ENCODE data around the gene KRTAP4-2. TPM values are rescaled to one million over a fixed set of nuclear protein-coding genes. Genes with fewer than 3 reads are reported as not detected.

KRTAP4-2 gene
- total and polyA plus RNA-seq, 2 donors (not counting 1 experiment from before 2014, with no cell fraction given) = not detected

GRCh38 chr17:41215681-41216080 lies 37.7 kb upstream of the KRTAP4-2 start:
- Histone ChIP-seq H3K27me3 (replicated peaks in 1 of 4; ENCODE audit: control extremely low read depth in 1 of 4, control insufficient read depth in 3 of 4, insufficient read depth in 4 of 4, low read length in 3 of 4) (peaks cover 0 to 8% (median 0%) of the 10 kb centered on the region in 4 experiments), H3K4me1 (ENCODE audit: control insufficient read depth in 2 of 2, insufficient read depth in 2 of 2, low read length in 2 of 2) (peaks cover 0 to 4% of the 10 kb centered on the region in 2 donors), H3K9me3 (ENCODE audit: control extremely low read depth in 1 of 3, control insufficient read depth in 2 of 3, insufficient read depth in 1 of 3, low read length in 2 of 3) (peaks cover 0 to 4% (median 1%) of the 10 kb centered on the region in 3 donors), H3K27ac (ENCODE audit: low read length in 2 of 2) (no peak overlapping the region), H3K9ac (ENCODE audit: low read length) (no peak overlapping the region), H2AFZ (ENCODE audit: insufficient read depth, low read depth, low read length, poor library complexity, severe bottlenecking) (no peak overlapping the region), H3K4me2 (replicated peaks; ENCODE audit: low read depth, low read length, poor library complexity, severe bottlenecking) (no peak overlapping the region), H3K79me2 (ENCODE audit: control insufficient read depth, insufficient read depth, low read length) (no peaks in the 10 kb centered on the region), H3K36me3 (replicated peaks in 1 of 2; ENCODE audit: control extremely low read depth in 1 of 2, control insufficient read depth in 1 of 2, extremely low read depth in 1 of 2, insufficient read depth in 2 of 2, low read length in 1 of 2) (no peaks in the 10 kb centered on the region), H4K20me1 (ENCODE audit: control insufficient read depth, insufficient read depth, low read length, poor library complexity, severe bottlenecking) (no peaks in the 10 kb centered on the region), H3K4me3 (ENCODE audit: control extremely low read depth in 1 of 5, extremely low read depth in 1 of 5, insufficient read depth in 1 of 5, low read depth in 2 of 5, low read length in 4 of 5) (no peak overlapping the region)
- H3K27ac Mint-ChIP-seq = no peak overlapping the region
- H3K4me3 Mint-ChIP-seq = no peak overlapping the region
- H3K9me3 Mint-ChIP-seq (ENCODE audit: insufficient read depth) = no peaks in the 10 kb centered on the region
- POLR2A ChIA-PET = no interaction called here
- WGBS (ENCODE audit: insufficient coverage) = 100% methylated on average over 1 of the region's 1 CpG
- intact Hi-C loops (cut with micrococcal nuclease) = no loop called here
- H3K4me1 Mint-ChIP-seq = peaks cover 4% of the 10 kb centered on the region
- DNase-seq (no peak), ATAC-seq (ENCODE audit: low read depth) (no peak)
- H3K27me3 Mint-ChIP-seq = peaks cover 49% of the 10 kb centered on the region
- CTCF ChIA-PET = no interaction called here
- no peak for TF ChIP-seq EZH2 (IDR thresholded peaks at IDR 0.05; ENCODE audit: borderline replicate concordance, insufficient read depth, low read depth, low read length, poor library complexity, severe bottlenecking)
- TF ChIP-seq CTCF (IDR thresholded peaks at IDR 0.05) = no peak

- no peak overlapping the region for H3K4me3 Mint-ChIP-seq
Observed at GRCh38 chr17:41212524-41213169, 34.6 kb upstream of the KRTAP4-2 start.

More at GRCh38 chr17:41212524-41213169, 34.6 kb upstream of the KRTAP4-2 start:
- no peaks in the 10 kb centered on the region for H3K36me3 ChIP-seq (replicated peaks in 1 of 2; ENCODE audit: control extremely low read depth in 1 of 2, control insufficient read depth in 1 of 2, extremely low read depth in 1 of 2, insufficient read depth in 2 of 2, low read length in 1 of 2)
- H3K9ac ChIP-seq (ENCODE audit: low read length) = no peak overlapping the region
- peaks cover 0 to 14% (median 0%) of the 10 kb centered on the region in 4 experiments for H3K27me3 ChIP-seq (replicated peaks in 1 of 4; ENCODE audit: control extremely low read depth in 1 of 4, control insufficient read depth in 3 of 4, insufficient read depth in 4 of 4, low read length in 3 of 4)
- no peak overlapping the region for H3K27ac ChIP-seq (ENCODE audit: low read length in 2 of 2)
- no peak for ATAC-seq (ENCODE audit: low read depth)
- Mint-ChIP-seq H3K27me3 (peaks cover 59% of the 10 kb centered on the region), H3K4me1 (peaks cover 4% of the 10 kb centered on the region), H3K9me3 (ENCODE audit: insufficient read depth) (no peaks in the 10 kb centered on the region), H3K27ac (peak overlapping the region; percentile 34)
- no peak for DNase-seq
- intact Hi-C loops (cut with micrococcal nuclease) = no loop called here
- ChIA-PET POLR2A (no interaction called here), CTCF (interaction anchor here (1.3 kb wide), 1 partner anchor 110 kb away, joined by 4 read pairs; no protein-coding TSS in a partner anchor)
- 95% methylated on average over 6 of the region's 7 CpGs for WGBS (ENCODE audit: insufficient coverage)
- TF ChIP-seq CTCF (IDR thresholded peaks at IDR 0.05) = no peak
- no peak for TF ChIP-seq EZH2 (IDR thresholded peaks at IDR 0.05; ENCODE audit: borderline replicate concordance, insufficient read depth, low read depth, low read length, poor library complexity, severe bottlenecking)
- H3K4me3 ChIP-seq (ENCODE audit: control extremely low read depth in 1 of 5, extremely low read depth in 1 of 5, insufficient read depth in 1 of 5, low read depth in 2 of 5, low read length in 4 of 5) = no peak overlapping the region
- no peaks in the 10 kb centered on the region for H4K20me1 ChIP-seq (ENCODE audit: control insufficient read depth, insufficient read depth, low read length, poor library complexity, severe bottlenecking)
- H2AFZ ChIP-seq (ENCODE audit: insufficient read depth, low read depth, low read length, poor library complexity, severe bottlenecking) = no peak overlapping the region
- no peaks in the 10 kb centered on the region for H3K79me2 ChIP-seq (ENCODE audit: control insufficient read depth, insufficient read depth, low read length)
- no peak overlapping the region for H3K4me2 ChIP-seq (replicated peaks; ENCODE audit: low read depth, low read length, poor library complexity, severe bottlenecking)
- H3K4me1 ChIP-seq (ENCODE audit: control insufficient read depth in 2 of 2, insufficient read depth in 2 of 2, low read length in 2 of 2) = peaks cover 0 to 4% of the 10 kb centered on the region in 2 donors
- H3K9me3 ChIP-seq (ENCODE audit: control extremely low read depth in 1 of 3, control insufficient read depth in 2 of 3, insufficient read depth in 1 of 3, low read length in 2 of 3) = peaks cover 0 to 1% (median 0%) of the 10 kb centered on the region in 3 donors
